ENCODE results near the gene TNRC6B.

DNA sequence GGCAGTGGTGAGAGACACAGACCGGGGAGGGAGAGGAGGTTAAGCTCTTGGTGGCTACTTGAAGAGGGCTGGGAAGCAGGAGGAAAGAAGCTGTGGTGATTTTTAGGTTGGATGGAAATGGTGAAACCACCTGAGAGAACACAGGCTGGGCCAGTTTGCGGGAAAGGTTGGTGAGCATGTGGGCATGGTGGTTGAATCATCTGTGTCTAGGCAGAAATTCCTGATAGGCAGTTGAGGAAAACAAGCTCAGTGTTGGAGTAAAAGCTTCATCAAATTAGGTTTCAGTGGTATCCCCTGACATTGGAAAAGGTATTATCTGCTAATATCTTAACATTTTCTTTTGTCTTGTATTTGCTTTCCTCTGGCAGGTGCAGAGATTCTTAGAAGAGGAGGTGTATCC, 188.3 kb downstream of the TNRC6B start:
- TF ChIP-seq, protein P1, sequence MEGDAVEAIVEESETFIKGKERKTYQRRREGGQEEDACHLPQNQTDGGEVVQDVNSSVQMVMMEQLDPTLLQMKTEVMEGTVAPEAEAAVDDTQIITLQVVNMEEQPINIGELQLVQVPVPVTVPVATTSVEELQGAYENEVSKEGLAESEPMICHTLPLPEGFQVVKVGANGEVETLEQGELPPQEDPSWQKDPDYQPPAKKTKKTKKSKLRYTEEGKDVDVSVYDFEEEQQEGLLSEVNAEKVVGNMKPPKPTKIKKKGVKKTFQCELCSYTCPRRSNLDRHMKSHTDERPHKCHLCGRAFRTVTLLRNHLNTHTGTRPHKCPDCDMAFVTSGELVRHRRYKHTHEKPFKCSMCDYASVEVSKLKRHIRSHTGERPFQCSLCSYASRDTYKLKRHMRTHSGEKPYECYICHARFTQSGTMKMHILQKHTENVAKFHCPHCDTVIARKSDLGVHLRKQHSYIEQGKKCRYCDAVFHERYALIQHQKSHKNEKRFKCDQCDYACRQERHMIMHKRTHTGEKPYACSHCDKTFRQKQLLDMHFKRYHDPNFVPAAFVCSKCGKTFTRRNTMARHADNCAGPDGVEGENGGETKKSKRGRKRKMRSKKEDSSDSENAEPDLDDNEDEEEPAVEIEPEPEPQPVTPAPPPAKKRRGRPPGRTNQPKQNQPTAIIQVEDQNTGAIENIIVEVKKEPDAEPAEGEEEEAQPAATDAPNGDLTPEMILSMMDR (IDR thresholded peaks at IDR 0.05; ENCODE audit: low read length), result no peak
- TF ChIP-seq EZH2 (optimal IDR thresholded peaks at IDR 0.05; ENCODE audit: low read depth, low read length) (no peak), EZH2phosphoT487 (IDR thresholded peaks at IDR 0.05; ENCODE audit: low read length) (no peak)
